Breast epithelium (tissue), 4 donors: Measurements from ENCODE around the gene SHMT1. TPM values are rescaled to one million over a fixed set of nuclear protein-coding genes. Genes with fewer than 3 reads are reported as not detected.
A peak's percentile ranks its signal among the peaks of the same experiment; 100 is the strongest.

ENCODE experiments used
- DNase-seq, 2 donors: peaks; one replicate each; pipeline ENCODE4 v3.0.0-alpha.2; 2019; ENCODE audit warnings: low spot score in 2 of 2
- H3K27ac ChIP-seq, 2 donors: fragments of 200-600 bp; sonication (generic) in 1 of 2; one replicate each; pipeline ENCODE4 v1.5.1; 2016 to 2019; ENCODE audit warnings: mild to moderate bottlenecking in 1 of 2
- H3K27me3 ChIP-seq, 2 donors: fragments of 200-600 bp; sonication (generic) in 1 of 2; one replicate each; pipeline versions ENCODE4 v1.5.1 to v1.6.0; 2017 to 2019; ENCODE audit warnings: control low read depth in 1 of 2, mild to moderate bottlenecking in 1 of 2
- H3K36me3 ChIP-seq: fragments of 200-600 bp; one replicate; pipeline ENCODE4 v1.5.1; 2019
- H3K4me1 ChIP-seq, 2 donors: fragments of 200-600 bp; sonication (generic); one replicate each; pipeline ENCODE4 v1.5.1; 2016 to 2019; ENCODE audit warnings: control low read depth in 1 of 2
- H3K4me3 ChIP-seq, 3 donors: fragments of 200-600 bp; sonication (generic); 1 replicate in 2 of 3; 2 replicates in 1 of 3; pipeline ENCODE4 v1.5.1; 2016 to 2019; ENCODE audit warnings: mild to moderate bottlenecking in 3 of 3, moderate library complexity in 2 of 3
- H3K9me3 ChIP-seq, 2 donors: fragments of 200-600 bp; sonication (generic) in 1 of 2; one replicate each; pipeline ENCODE4 v1.5.1; 2016 to 2019; ENCODE audit warnings: control low read depth in 1 of 2
- CTCF ChIP-seq, 3 donors: fragments of 450-650 bp; IDR thresholded peaks; one replicate each; pipeline ENCODE4 v1.5.1; 2016 to 2017; ENCODE audit warnings: antibody characterized with exemption in 3 of 3, mild to moderate bottlenecking in 3 of 3, moderate library complexity in 3 of 3
- POLR2A ChIP-seq: fragments of 450-650 bp; IDR thresholded peaks from one replicate; pipeline ENCODE4 v1.6.1; 2016; ENCODE audit warnings: antibody characterized with exemption, mild to moderate bottlenecking, moderate library complexity
- POLR2AphosphoS5 ChIP-seq, 3 donors: sonication (generic); formaldehyde crosslinking; IDR thresholded peaks; one replicate each; pipeline ENCODE4 v1.6.1; 2017; ENCODE audit warnings: antibody characterized with exemption in 3 of 3
- intact Hi-C: fragments of 100-400 bp; cut with DNase I; formaldehyde crosslinking; loops from one replicate; pipeline ENCODE4 v1.15.1; 2023; ENCODE audit warnings: low total_unique reads
- total RNA-seq, 3 donors: library from RNA; depleted of rRNA; stranded (reverse); fragments of >200 nt; gene quantifications; one replicate each; pipeline ENCODE4 v1.1.0, GENCODE V29; 2016

The SHMT1 gene
- total RNA-seq, 3 donors from 2014 or later = 38.3 to 144 (median 47.1) TPM

- DNase-seq = no peak
- Histone ChIP-seq H3K36me3 (peaks cover 12% of the 10 kb centered on the region), H3K4me3 (no peak overlapping the region), H3K27me3 (no peaks in the 10 kb centered on the region), H3K4me1 (no peaks in the 10 kb centered on the region), H3K9me3 (no peaks in the 10 kb centered on the region), H3K27ac (peak overlapping the region in 1 of 2 donors; percentile 58)
- intact Hi-C loops = no loop called here
- TF ChIP-seq POLR2AphosphoS5 (IDR thresholded peaks at IDR 0.05) (no peak), CTCF (IDR thresholded peaks at IDR 0.05) (no peak), POLR2A (no peak)
Measured at GRCh38 chr17:18291718-18292540, 71.4 kb downstream of the SHMT1 start.

- Histone ChIP-seq H3K27me3 (no peaks in the 10 kb centered on the region), H3K4me1 (no peaks in the 10 kb centered on the region), H3K9me3 (no peaks in the 10 kb centered on the region), H3K4me3 (no peak overlapping the region), H3K27ac (no peak overlapping the region), H3K36me3 (peaks cover 7% of the 10 kb centered on the region)
- intact Hi-C loops = no loop called here
- no peak for DNase-seq
- no peak for TF ChIP-seq CTCF (IDR thresholded peaks at IDR 0.05)
- TF ChIP-seq POLR2A = no peak
- no peak for TF ChIP-seq POLR2AphosphoS5 (IDR thresholded peaks at IDR 0.05)
Measured at GRCh38 chr17:18285296-18285695, 78.1 kb downstream of the SHMT1 start.

- DNase-seq = no peak
- no peak overlapping the region for H3K27ac ChIP-seq
- peaks cover 12% of the 10 kb centered on the region for H3K36me3 ChIP-seq
- no peaks in the 10 kb centered on the region for H3K4me1 ChIP-seq
- no peaks in the 10 kb centered on the region for H3K9me3 ChIP-seq
- no peak for TF ChIP-seq POLR2A
- no peak for TF ChIP-seq CTCF (IDR thresholded peaks at IDR 0.05)
- no peak for TF ChIP-seq POLR2AphosphoS5 (IDR thresholded peaks at IDR 0.05)
- no peak overlapping the region for H3K4me3 ChIP-seq
- intact Hi-C loops = no loop called here
- H3K27me3 ChIP-seq = no peaks in the 10 kb centered on the region
Measured at GRCh38 chr17:18281788-18282187, 81.6 kb downstream of the SHMT1 start.

GRCh38 chr17:18280766-18281371 lies 82.5 kb downstream of the SHMT1 start:
- Histone ChIP-seq H3K27ac (no peak overlapping the region), H3K36me3 (peaks cover 12% of the 10 kb centered on the region), H3K4me1 (no peaks in the 10 kb centered on the region), H3K9me3 (no peaks in the 10 kb centered on the region), H3K4me3 (no peak overlapping the region), H3K27me3 (no peaks in the 10 kb centered on the region)
- TF ChIP-seq CTCF (IDR thresholded peaks at IDR 0.05) (no peak), POLR2AphosphoS5 (IDR thresholded peaks at IDR 0.05) (no peak), POLR2A (no peak)
- no peak for DNase-seq
- intact Hi-C loops = no loop called here

- Histone ChIP-seq H3K27ac (no peak overlapping the region), H3K4me1 (no peaks in the 10 kb centered on the region), H3K27me3 (no peaks in the 10 kb centered on the region), H3K36me3 (peaks cover 12% of the 10 kb centered on the region), H3K4me3 (no peak overlapping the region), H3K9me3 (no peaks in the 10 kb centered on the region)
- intact Hi-C loops = no loop called here
- no peak for DNase-seq
- TF ChIP-seq POLR2AphosphoS5 (IDR thresholded peaks at IDR 0.05) (no peak), CTCF (IDR thresholded peaks at IDR 0.05) (no peak), POLR2A (no peak)
Measured at GRCh38 chr17:18280249-18280648, 83.1 kb downstream of the SHMT1 start.
